Astrocyte (in vitro differentiated cells and primary cell): ENCODE results near the gene ASPHD2.

Experiments used
- CTCF ChIP-seq: IDR thresholded peaks from 2 replicates; pipeline ENCODE4 v1.5.1; 2011; ENCODE audit warnings: low read depth, mild to moderate bottlenecking, inconsistent platforms, low read length, moderate library complexity; ENCODE audit not compliant: insufficient read depth
- EZH2 ChIP-seq: IDR thresholded peaks from 2 replicates; pipeline ENCODE4 v1.6.1; 2012; ENCODE audit warnings: mild to moderate bottlenecking, low read length, inconsistent platforms; ENCODE audit not compliant: insufficient read depth

- TF ChIP-seq CTCF (no peak), EZH2 (no peak)
Measured at GRCh38 chr22:26463688-26464087, 34.6 kb downstream of the ASPHD2 start.
